IMR-90 (cell line): Measurements from ENCODE around the gene HEXD.

Experiments used
- CHD1 ChIP-seq: IDR thresholded peaks from 2 replicates; pipeline ENCODE4 v1.6.1; 2012; ENCODE audit warnings: low read depth, low read length, improper control_type of control experiment
- CTCF ChIP-seq: conservative IDR thresholded peaks from 2 replicates; pipeline ENCODE4 v1.5.1; 2012; ENCODE audit warnings: mild to moderate bottlenecking, low read depth, low read length, improper control_type of control experiment
- MAFK ChIP-seq: IDR thresholded peaks from 2 replicates; pipeline ENCODE4 v1.6.1; 2012; ENCODE audit warnings: low read depth, low read length, improper control_type of control experiment
- POLR2A ChIP-seq: IDR thresholded peaks from 2 replicates; pipeline ENCODE4 v1.6.1; 2012; ENCODE audit warnings: mild to moderate bottlenecking, low read depth, low read length
- RCOR1 ChIP-seq: IDR thresholded peaks from 2 replicates; pipeline ENCODE4 v1.6.1; 2012; ENCODE audit warnings: mild to moderate bottlenecking, low read length, improper control_type of control experiment; ENCODE audit not compliant: insufficient replicate concordance
- RFX5 ChIP-seq: IDR thresholded peaks from 2 replicates; pipeline ENCODE4 v1.8.0; 2012; ENCODE audit warnings: low read depth, mild to moderate bottlenecking, low read length, moderate library complexity
- SMC3 ChIP-seq: fragments of 150-350 bp; IDR thresholded peaks from 2 replicates; pipeline ENCODE4 v1.6.1; 2016; ENCODE audit warnings: low read depth, mild to moderate bottlenecking, antibody characterized with exemption, low read length, moderate library complexity
- TF ChIP-seq, protein P1 (sequence below): fragments of 150-350 bp; IDR thresholded peaks from 2 replicates; pipeline ENCODE4 v1.6.1; 2017; ENCODE audit warnings: mild to moderate bottlenecking, antibody characterized with exemption, low read length, low read depth

GRCh38 chr17:82441691-82442487 is 23.7 kb downstream of the HEXD start:
- TF ChIP-seq POLR2A (no peak), CTCF (no peak), RCOR1 (no peak), SMC3 (no peak), RFX5 (no peak), CHD1 (no peak), MAFK (no peak)
- TF ChIP-seq, protein P1, sequence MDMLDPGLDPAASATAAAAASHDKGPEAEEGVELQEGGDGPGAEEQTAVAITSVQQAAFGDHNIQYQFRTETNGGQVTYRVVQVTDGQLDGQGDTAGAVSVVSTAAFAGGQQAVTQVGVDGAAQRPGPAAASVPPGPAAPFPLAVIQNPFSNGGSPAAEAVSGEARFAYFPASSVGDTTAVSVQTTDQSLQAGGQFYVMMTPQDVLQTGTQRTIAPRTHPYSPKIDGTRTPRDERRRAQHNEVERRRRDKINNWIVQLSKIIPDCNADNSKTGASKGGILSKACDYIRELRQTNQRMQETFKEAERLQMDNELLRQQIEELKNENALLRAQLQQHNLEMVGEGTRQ, result no peak
